Endothelial cell of umbilical vein (primary cell): ENCODE measurements around the gene DNAJC2. TPM values are rescaled to one million over a fixed set of nuclear protein-coding genes. Genes with fewer than 3 reads are reported as not detected.

Experiments used
- BruUV-seq: library from RNA; stranded (reverse); fragments of 400-500 nt; replicated peaks from 2 replicates; lab custom pipeline; 2021; lab: Mats Ljungman, UMichigan
- CTCF ChIA-PET: fragments of 300-600, 350-600 bp; sonication (Branson Sonifier 250); formaldehyde crosslinking; loops from one replicate; lab custom pipeline; 2021; ENCODE audit warnings: antibody characterized with exemption, inconsistent platforms; lab: Charles Lee
- POLR2A ChIA-PET: fragments of 300-600, 350-600 bp; sonication (Branson Sonifier 250); formaldehyde crosslinking; loops from one replicate; lab custom pipeline; 2021; ENCODE audit warnings: antibody characterized with exemption, inconsistent platforms; lab: Charles Lee
- DNase-seq: peaks from one replicate; pipeline ENCODE4 v3.0.0-alpha.2; 2011; ENCODE audit warnings: low read depth, low spot score
- FAIRE-seq: peaks from 2 replicates; lab custom pipeline; 2011; peaks lifted over from hg19 to GRCh38; lab: Jason Lieb, UNC
- H2AFZ ChIP-seq: 2 replicates; pipeline ENCODE4 v1.6.0; 2012; ENCODE audit warnings: low read depth, low read length, control low read depth, inconsistent platforms
- H3K27ac ChIP-seq: 2 replicates; pipeline ENCODE4 v1.5.1; 2011; ENCODE audit warnings: low read depth, mild to moderate bottlenecking, control low read depth, low read length, moderate library complexity; ENCODE audit not compliant: insufficient read depth
- H3K27me3 ChIP-seq, 2 experiments: 2 replicates each; pipeline versions ENCODE4 v1.6.0 to v1.6.1; 2011; ENCODE audit warnings: low read length in 2 of 2, mixed read lengths in 1 of 2; ENCODE audit not compliant: control insufficient read depth in 2 of 2, insufficient read depth in 2 of 2
- H3K36me3 ChIP-seq, 2 experiments: 2 replicates in 1 of 2; 3 replicates in 1 of 2; pipeline ENCODE4 v1.5.1; 2011; ENCODE audit warnings: low read length in 2 of 2, mild to moderate bottlenecking in 1 of 2, moderate library complexity in 1 of 2; ENCODE audit not compliant: control insufficient read depth in 2 of 2, insufficient read depth in 2 of 2; ENCODE audit errors: extremely low read depth in 1 of 2
- H3K4me1 ChIP-seq: 3 replicates; pipeline ENCODE4 v1.5.1; 2011; ENCODE audit warnings: mild to moderate bottlenecking, low read length; ENCODE audit not compliant: control insufficient read depth, insufficient read depth; ENCODE audit errors: extremely low read depth
- H3K4me2 ChIP-seq: 2 replicates; pipeline ENCODE4 v1.6.1; 2011; ENCODE audit warnings: low read length, control low read depth, mixed read lengths; ENCODE audit not compliant: insufficient read depth
- H3K4me3 ChIP-seq, 3 experiments: fragments of 200-600 bp in 1 of 3; sonication (generic), shearing (Covaris generic) in 1 of 3; replicated peaks in 1 of 3; 2 replicates each; pipeline ENCODE4 v1.5.1; 2011 to 2016; ENCODE audit warnings: control low read depth in 3 of 3, low read length in 3 of 3, mild to moderate bottlenecking in 2 of 3, inconsistent platforms in 1 of 3, low read depth in 1 of 3, moderate library complexity in 1 of 3; ENCODE audit not compliant: insufficient read depth in 1 of 3
- H3K79me2 ChIP-seq: 2 replicates; pipeline ENCODE4 v1.6.0; 2012; ENCODE audit warnings: low read length, inconsistent platforms; ENCODE audit not compliant: control insufficient read depth, insufficient read depth
- H3K9ac ChIP-seq: replicated peaks from 2 replicates; pipeline ENCODE3; 2011; ENCODE audit warnings: low read length, control low read depth; ENCODE audit not compliant: insufficient read depth; ENCODE audit errors: extremely low read depth
- H3K9me1 ChIP-seq: replicated peaks from 3 replicates; pipeline ENCODE4 v1.6.0; 2011; ENCODE audit warnings: mild to moderate bottlenecking, low read length; ENCODE audit not compliant: control insufficient read depth, insufficient read depth; ENCODE audit errors: extremely low read depth
- H3K9me3 ChIP-seq: replicated peaks from 2 replicates; pipeline ENCODE4 v1.5.1; 2012; ENCODE audit warnings: low read length, inconsistent platforms; ENCODE audit not compliant: control insufficient read depth, insufficient read depth
- H4K20me1 ChIP-seq: replicated peaks from 2 replicates; pipeline ENCODE3; 2011; ENCODE audit warnings: mild to moderate bottlenecking, low read length; ENCODE audit not compliant: control insufficient read depth, insufficient read depth; ENCODE audit errors: extremely low read depth
- EZH2 ChIP-seq: IDR thresholded peaks from 2 replicates; pipeline ENCODE4 v1.6.1; 2012; ENCODE audit warnings: borderline replicate concordance, low read depth, mild to moderate bottlenecking, moderate library complexity, low read length, inconsistent platforms; ENCODE audit not compliant: severe bottlenecking
- FOS ChIP-seq: IDR thresholded peaks from 2 replicates; pipeline ENCODE4 v1.6.1; 2011; ENCODE audit warnings: mild to moderate bottlenecking, low read length, moderate library complexity, borderline replicate concordance; ENCODE audit not compliant: insufficient read depth
- GATA2 ChIP-seq: IDR thresholded peaks from 2 replicates; pipeline ENCODE4 v1.7.0; 2011; ENCODE audit warnings: low read depth, mild to moderate bottlenecking, moderate library complexity, mixed read lengths, low read length; ENCODE audit not compliant: insufficient read length, insufficient read depth
- MYC ChIP-seq: IDR thresholded peaks from one replicate; pipeline ENCODE4 v1.6.1; 2011; ENCODE audit warnings: mild to moderate bottlenecking, low read depth, low read length
- POLR2AphosphoS5 ChIP-seq: IDR thresholded peaks from 2 replicates; pipeline ENCODE4 v1.6.1; 2012; ENCODE audit warnings: low read depth, mild to moderate bottlenecking, control low read depth, low read length, moderate library complexity; ENCODE audit not compliant: insufficient read depth
- dilution Hi-C: fragments of 300-500 bp; cut with MboI; formaldehyde crosslinking; loops from one replicate; pipeline ENCODE4 v1.15.0; 2019; ENCODE audit warnings: low sequenced_read_pairs; ENCODE audit not compliant: extremely low pct_ligation_motif_present
- intact Hi-C: fragments of 100-400 bp; cut with micrococcal nuclease; formaldehyde crosslinking; loops from one replicate; pipeline ENCODE4 v1.10.0; 2022
- polyA plus RNA-seq, 4 experiments: library from polyadenylated mRNA; depleted of rRNA in 3 of 4; stranded (reverse) in 3 of 4; unstranded in 1 of 4; fragments of >200 nt; gene quantifications; 2 replicates each; pipeline versions ENCODE4 v1.2.1 to v1.2.3, GENCODE V29; 2011 to 2012; ENCODE audit warnings: missing spikeins in 1 of 4
- total RNA-seq: library from RNA; stranded (reverse); gene quantifications from 2 replicates; pipeline ENCODE4 v1.2.3, GENCODE V29; 2021
- TF ChIP-seq, protein P1 (sequence below): IDR thresholded peaks from 2 replicates; pipeline ENCODE4 v1.6.1; 2011; ENCODE audit not compliant: insufficient read depth, insufficient read length
- TF ChIP-seq, protein P2 (sequence below), 2 donors: IDR thresholded peaks; 1 replicate in 1 of 2; 2 replicates in 1 of 2; pipeline ENCODE4 v1.5.1; 2011; ENCODE audit warnings: low read length in 2 of 2, mild to moderate bottlenecking in 2 of 2, moderate library complexity in 2 of 2, control low read depth in 1 of 2, inconsistent platforms in 1 of 2, low read depth in 1 of 2; ENCODE audit not compliant: insufficient read depth in 1 of 2; ENCODE audit errors: extremely low read depth in 1 of 2

The DNAJC2 gene
- total and polyA plus RNA-seq, 2 donors (not counting 3 experiments of a cell fraction or from before 2014, with no cell fraction given), result 8.4 to 36.3 TPM

DNA sequence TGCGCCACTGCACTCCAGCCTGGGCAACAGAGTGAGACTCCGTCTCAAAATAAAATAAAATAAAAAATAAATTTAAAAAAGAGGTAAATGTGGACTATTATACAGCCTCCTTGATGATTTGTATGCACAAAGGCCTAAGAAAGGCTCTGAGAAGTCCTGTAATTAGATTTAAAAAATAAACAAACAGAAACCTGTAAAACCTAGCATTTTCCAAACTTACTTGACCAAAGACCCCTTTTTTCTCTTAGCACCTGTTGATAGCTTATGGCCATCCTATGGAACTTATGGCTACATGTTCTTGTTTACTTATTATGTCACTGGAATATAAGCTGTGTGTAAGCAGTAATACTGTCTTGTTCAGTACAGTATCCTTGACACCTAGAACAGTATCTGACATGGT lies 5.7 kb downstream of the DNAJC2 start:
- dilution Hi-C loops (no loop called here), intact Hi-C loops (no loop called here)
- Histone ChIP-seq H2AFZ (no peak overlapping the region), H3K79me2 (peaks cover 72% of the 10 kb centered on the region), H3K9me1 (no peaks in the 10 kb centered on the region), H4K20me1 (no peaks in the 10 kb centered on the region), H3K4me3 (no peak overlapping the region), H3K36me3 (peaks cover 14 to 25% of the 10 kb centered on the region in 2 experiments), H3K9me3 (no peaks in the 10 kb centered on the region), H3K27ac (no peak overlapping the region), H3K4me1 (peaks cover 7% of the 10 kb centered on the region), H3K4me2 (no peak overlapping the region), H3K27me3 (no peaks in the 10 kb centered on the region), H3K9ac (no peak overlapping the region)
- FAIRE-seq (no peak), DNase-seq (no peak)
- BruUV-seq, result no TSS peak
- ChIA-PET CTCF (no interaction called here), POLR2A (no interaction called here)
- TF ChIP-seq MYC (no peak), POLR2AphosphoS5 (no peak), GATA2 (no peak), EZH2 (no peak), FOS (no peak)
- TF ChIP-seq, protein P1, sequence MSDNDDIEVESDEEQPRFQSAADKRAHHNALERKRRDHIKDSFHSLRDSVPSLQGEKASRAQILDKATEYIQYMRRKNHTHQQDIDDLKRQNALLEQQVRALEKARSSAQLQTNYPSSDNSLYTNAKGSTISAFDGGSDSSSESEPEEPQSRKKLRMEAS, result no peak
- TF ChIP-seq, protein P2, sequence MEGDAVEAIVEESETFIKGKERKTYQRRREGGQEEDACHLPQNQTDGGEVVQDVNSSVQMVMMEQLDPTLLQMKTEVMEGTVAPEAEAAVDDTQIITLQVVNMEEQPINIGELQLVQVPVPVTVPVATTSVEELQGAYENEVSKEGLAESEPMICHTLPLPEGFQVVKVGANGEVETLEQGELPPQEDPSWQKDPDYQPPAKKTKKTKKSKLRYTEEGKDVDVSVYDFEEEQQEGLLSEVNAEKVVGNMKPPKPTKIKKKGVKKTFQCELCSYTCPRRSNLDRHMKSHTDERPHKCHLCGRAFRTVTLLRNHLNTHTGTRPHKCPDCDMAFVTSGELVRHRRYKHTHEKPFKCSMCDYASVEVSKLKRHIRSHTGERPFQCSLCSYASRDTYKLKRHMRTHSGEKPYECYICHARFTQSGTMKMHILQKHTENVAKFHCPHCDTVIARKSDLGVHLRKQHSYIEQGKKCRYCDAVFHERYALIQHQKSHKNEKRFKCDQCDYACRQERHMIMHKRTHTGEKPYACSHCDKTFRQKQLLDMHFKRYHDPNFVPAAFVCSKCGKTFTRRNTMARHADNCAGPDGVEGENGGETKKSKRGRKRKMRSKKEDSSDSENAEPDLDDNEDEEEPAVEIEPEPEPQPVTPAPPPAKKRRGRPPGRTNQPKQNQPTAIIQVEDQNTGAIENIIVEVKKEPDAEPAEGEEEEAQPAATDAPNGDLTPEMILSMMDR (IDR thresholded peaks at IDR 0.05; ENCODE audit: extremely low read depth in 1 of 2, insufficient read depth in 1 of 2, low read depth in 1 of 2, low read length in 2 of 2), result no peak
